CD4-positive, alpha-beta T cell treated with Interferon gamma for 1 hour (primary cell): ENCODE data around the gene LIPT1.
"Not testable (repeated sequence)": the region's sequence is repeated elsewhere in the genome, so short reads cannot be mapped to it uniquely, and the experiment has no call there.

ENCODE experiments used
- DNase-seq: peaks from one replicate; pipeline ENCODE4 v3.0.0-alpha.2; 2020

Gene LIPT1

GRCh38 chr2:99180755-99181623 lies 26.2 kb downstream of the LIPT1 start, which contains the start of the genes MITD1 and MRPL30:
Gene MITD1, minus strand, starts transcription at chr2:99181058. Its CDS starts 77 bp downstream, at chr2:99180981.
Gene MRPL30, plus strand, starts transcription at chr2:99181184. Its CDS starts 5,020 bp downstream, at chr2:99186204.
- DNase-seq: peak; percentile 90

DNA sequence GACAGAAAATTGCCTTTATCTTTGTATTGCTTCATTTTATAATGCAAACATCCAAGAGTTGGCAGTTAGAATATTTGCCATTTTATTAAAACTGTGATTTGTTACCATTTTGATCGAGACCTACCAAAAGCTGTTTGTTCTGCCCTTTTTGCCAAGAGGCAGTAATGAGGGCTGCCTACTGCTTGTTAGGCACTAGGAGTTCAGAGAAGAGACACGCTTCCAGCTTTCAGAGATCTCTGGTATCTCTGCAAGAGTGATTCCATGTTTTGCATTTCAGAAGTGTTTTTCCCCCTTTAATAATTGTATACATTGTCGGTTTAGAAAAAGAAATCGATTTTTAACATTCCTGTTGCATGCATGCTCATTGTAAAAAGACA lies 26.8 kb downstream of the LIPT1 start:
- DNase-seq: no peak

DNA sequence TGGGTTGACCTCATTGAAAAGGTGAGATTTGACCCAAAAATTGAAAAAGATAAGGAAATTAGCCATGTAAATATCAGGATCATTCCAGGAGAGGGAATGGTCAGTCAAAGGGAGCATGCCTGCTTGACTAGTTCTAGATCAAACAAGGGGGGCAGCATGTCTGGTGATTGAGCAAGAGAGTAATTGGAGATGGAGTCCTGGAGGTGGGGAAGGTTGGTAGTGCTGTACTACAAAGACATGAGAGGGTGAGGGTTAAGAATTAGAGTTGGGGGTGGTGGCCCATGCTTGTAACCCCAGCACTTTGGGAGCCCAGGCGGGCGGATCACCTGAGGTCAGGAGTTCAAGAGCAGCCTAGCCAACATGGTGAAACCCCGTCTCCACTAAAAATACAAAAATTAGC lies 28.3 kb downstream of the LIPT1 start:
- DNase-seq: no peak

DNA sequence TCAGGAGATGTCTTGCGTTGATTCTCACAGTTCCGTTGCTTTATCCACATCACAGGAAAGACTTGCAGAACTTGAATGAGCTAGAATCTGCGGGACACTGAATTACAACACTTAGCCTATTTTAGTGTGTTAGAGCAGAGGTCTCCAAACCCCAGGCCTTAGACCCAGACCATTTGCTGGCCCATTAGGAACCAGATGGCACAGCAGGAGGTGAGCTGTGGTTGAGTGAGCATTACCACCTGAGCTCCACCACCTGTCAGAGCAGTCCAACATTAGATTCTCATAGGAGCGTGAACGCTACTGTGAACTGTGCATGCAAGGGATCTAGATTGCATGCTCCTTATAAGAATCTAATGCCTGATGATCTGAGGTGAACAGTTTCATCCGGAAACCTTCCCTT lies 30.0 kb downstream of the LIPT1 start:
- DNase-seq: no peak

DNA sequence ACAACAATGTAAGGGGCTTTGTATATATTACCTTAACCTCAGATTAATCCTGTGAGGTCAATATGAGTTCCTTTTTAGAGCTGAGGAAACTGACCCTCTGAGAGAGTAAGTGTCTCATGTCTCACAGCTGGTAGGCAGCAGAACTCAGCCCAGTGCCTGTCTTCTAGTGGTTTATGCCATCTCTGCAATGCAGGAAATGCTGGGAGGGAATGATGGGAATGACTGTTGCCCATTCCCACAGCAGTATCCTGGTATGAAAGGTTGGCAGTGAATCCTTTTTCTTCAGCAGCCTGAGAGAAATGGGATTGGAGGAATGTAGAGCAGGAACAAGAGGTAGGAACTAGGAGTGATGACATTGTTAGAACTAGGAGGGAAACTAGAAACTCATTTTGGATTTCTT lies 32.2 kb downstream of the LIPT1 start:
- DNase-seq: no peak

GRCh38 chr2:99188357-99188756 lies 33.6 kb downstream of the LIPT1 start:
- no peak for DNase-seq

DNA sequence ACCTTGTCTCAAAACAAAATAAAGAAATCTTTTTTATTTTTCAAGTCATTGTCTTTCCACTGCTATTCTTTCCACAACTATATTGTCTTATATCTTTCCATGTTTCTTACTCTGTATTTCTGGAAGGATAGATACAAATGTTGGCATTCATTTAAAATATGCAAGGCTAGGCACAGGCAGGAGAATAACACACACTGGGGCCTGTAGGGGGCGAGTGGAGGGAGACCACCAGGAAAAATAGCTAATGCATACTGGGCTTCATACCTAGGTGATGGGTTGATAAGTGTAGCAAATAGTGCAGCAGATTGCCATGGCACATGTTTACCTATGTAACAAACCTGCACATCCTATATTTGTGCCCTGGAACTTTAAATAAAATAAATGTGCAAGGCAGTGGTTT lies 35.8 kb downstream of the LIPT1 start:
- DNase-seq: no peak

DNA sequence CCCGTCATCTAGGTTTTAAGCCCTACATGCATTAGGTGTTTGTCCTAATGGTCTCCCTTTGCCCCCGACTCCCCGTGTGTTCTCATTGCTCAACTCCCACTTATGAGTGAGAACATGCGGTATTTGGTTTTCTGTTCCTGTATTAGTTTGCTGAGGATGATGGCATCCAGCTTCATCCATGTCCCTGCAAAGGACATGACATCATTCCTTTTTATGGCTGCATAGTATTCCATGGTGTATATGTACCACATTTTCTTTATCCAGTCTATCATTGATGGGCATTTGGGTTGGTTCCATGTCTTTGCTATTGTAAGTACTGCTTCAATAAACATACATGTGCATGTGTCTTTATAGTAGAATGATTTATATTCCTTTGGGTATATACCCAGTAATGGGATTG lies 37.6 kb downstream of the LIPT1 start:
- not testable (repeated sequence) for DNase-seq

DNA sequence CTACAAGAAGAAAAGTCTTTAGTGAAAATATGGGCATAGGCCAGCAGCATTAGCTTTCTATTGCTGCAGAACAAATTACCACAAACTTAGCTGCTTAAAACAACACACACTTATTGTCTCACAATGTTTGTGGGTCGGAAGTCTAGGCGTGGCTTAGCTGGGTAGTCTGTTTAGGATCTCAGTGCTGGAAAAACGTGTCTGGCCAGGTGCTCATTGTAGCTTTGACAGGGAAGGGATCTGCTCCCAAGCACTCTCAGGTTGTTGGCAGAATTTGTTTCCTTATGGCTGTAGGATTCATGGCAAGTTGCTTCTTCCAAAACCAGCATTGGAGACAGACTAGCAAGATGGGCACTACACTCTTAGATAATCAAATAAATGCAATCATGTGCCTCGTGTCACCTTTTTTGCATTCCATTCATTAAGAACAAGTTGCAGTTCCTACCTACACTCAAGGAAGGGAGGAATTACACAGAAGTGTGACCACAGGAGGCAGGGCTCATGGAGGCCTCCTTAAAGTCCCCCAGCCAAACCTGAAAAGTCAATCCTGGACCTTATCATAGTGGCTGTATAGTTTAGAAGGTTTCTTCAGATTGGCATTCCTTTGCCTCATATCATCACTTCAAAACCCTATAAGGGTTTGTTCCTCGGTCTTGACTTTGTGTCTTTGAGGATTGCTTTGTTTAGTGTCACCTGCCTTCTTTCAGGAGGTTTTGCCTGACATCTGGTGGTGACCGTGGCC lies 43.5 kb downstream of the LIPT1 start:
- DNase-seq: no peak

GRCh38 chr2:99200076-99200800 lies 45.5 kb downstream of the LIPT1 start:
- DNase-seq: no peak

DNA sequence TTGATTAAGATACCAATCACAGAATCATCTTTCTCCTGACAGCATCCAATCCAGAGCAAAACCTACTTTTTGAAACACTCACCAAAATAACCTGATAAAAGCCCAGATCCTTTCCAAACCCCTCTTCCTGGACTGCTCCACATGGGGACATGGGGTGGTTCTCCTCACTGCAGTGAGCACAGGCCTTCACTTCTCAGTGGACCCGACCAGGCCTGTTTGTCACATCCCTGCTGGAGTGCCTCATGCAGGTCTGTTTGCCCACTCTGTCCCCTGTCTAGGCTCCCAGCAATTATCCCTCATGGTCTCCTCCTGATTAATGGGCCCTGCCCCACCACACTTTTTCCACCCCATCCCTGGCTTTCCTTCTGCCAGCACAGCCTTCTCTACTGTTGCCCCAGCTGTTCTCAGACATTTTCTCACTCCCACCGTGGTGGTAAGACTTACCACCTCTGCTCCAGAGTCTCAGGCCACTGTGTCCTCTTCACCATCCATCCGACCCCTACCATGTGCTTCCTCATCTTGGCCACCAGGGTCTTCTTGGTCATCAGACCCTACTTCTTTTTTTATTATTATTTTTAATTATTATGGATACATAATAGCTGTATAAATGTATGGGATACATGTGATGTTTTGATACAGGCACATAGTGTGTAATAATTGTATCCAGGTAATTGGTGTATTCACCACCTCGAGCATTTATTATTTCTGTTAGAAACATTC lies 47.4 kb downstream of the LIPT1 start:
- no peak for DNase-seq

DNA sequence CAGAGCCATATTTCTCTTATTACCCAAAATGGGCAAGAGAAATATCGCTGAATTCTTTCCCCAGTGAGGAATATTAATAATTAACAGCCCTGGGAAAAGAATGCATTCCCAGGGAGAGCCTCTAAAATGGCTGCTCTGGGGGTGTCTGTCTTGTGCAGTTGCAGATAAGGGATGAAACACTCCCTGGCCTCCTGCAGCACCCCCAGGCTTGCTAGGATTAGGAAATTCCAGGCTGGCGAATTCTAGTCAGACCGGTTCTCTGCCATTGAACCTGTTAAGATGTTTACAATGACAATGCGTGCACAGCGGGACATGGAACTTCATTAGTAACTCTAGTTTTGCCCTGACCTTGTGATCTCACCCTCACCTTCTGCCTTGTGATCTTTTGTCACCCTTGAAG lies 50.7 kb downstream of the LIPT1 start:
- DNase-seq: no peak
